ENCODE results near the gene NDUFB5.
A peak's percentile ranks its signal among the peaks of the same experiment; 100 is the strongest.

NDUFB5 gene

DNA sequence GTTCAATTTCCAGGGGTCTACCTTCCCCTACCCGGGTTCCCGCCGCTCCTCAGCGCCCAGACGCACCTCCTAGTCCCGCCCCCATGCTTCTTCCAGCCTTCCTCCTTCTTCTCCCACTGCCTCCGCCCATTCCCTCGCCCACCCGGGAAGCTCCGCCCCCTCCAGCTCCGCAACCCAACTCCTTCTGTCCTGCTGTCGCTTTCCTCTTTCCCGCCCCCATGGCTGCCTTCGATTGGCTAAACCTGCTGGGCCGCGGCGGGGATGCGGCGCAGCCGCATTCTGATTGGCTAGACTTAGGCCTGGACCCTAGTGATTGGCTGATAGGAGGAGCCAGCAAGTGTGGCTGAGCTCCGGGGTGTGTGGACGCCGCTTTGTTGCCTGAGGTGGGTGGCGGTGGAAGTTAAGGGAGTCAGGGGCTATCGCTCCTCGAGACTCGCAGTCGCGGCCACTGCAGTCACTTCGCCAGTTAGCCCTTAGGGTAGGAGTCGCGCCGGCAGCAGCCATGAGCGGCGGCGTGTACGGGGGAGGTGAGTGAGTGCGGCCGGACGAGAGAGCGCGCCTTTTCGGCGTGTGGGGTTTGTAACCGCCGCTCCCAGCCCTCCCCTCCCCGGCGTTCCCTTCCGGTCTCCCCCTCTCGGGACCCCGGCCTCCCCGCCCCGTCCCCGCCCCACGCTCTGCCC is 41.9 kb upstream of the NDUFB5 start, which contains the start of gene ACTL6A:
Gene ACTL6A (plus strand): TSS at position 336 of the 680 bp plus-strand sequence. CDS start 167 bp downstream, at position 503.
- H3F3A ChIP-seq (ENCODE audit: insufficient read depth), result no peaks in the 10 kb centered on the region; the same call in 1 of the 2 replicates
- H3K4me2 ChIP-seq (ENCODE audit: low read depth, low read length, poor library complexity, severe bottlenecking), result peak within 1 kb of the TSS; percentile 96
- peaks cover 46% of the 10 kb centered on the region for H3K79me2 ChIP-seq (ENCODE audit: insufficient read depth, low read length)
- H3K9ac ChIP-seq (ENCODE audit: low read length), result peak within 1 kb of the TSS; percentile 93
- H3K4me3 ChIP-seq (ENCODE audit: insufficient read depth, low read length, poor library complexity, severe bottlenecking), result peak within 1 kb of the TSS; percentile 86
- no peaks in the 10 kb centered on the region for H3K9me3 ChIP-seq (ENCODE audit: insufficient read depth, low read length)
- no peaks in the 10 kb centered on the region for H4K20me1 ChIP-seq (ENCODE audit: low read depth, low read length)
- no peaks in the 10 kb centered on the region for H3K9me2 ChIP-seq (replicated peaks; ENCODE audit: insufficient read depth, low read length)
- H3K27ac ChIP-seq (ENCODE audit: low read depth, low read length), result peak within 1 kb of the TSS; percentile 80
- H3K36me3 ChIP-seq (ENCODE audit: low read length), result no peaks in the 10 kb centered on the region
- H3K27me3 ChIP-seq (ENCODE audit: low read length), result no peaks in the 10 kb centered on the region
- H2AFZ ChIP-seq (ENCODE audit: low read depth, low read length, severe bottlenecking), result peak within 1 kb of the TSS; percentile 84
- TF ChIP-seq EZH2phosphoT487 (conservative IDR thresholded peaks at IDR 0.05; ENCODE audit: low read length), result no peak

DNA sequence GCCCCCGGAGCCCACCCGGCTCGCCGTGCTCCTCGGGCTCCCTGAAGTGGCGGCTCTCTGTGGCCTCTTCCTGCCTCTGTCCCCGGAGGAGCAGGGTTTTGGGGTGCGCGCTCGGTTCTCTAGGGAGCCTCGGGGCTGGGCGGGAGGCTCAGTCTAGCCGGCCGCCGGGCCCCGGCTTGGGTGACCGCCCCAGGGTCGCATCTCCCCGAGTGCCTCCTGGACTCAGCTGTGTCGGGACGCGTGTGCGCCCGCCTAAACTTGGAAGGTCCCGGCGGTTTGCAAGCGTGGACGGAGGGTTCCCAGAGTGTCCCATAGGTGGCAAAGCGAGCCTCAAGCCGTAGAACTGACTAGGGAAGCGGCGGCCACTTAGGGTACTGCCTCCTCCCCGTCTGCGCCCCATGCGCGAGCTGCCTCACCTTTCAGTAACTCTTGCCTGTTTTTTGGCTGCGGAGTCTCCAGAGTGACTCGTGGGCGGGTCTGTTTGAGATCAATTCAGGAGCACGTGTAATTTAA is 41.3 kb upstream of the NDUFB5 start:
- TF ChIP-seq EZH2phosphoT487 (conservative IDR thresholded peaks at IDR 0.05; ENCODE audit: low read length), result no peak
- TF ChIP-seq, protein P1, sequence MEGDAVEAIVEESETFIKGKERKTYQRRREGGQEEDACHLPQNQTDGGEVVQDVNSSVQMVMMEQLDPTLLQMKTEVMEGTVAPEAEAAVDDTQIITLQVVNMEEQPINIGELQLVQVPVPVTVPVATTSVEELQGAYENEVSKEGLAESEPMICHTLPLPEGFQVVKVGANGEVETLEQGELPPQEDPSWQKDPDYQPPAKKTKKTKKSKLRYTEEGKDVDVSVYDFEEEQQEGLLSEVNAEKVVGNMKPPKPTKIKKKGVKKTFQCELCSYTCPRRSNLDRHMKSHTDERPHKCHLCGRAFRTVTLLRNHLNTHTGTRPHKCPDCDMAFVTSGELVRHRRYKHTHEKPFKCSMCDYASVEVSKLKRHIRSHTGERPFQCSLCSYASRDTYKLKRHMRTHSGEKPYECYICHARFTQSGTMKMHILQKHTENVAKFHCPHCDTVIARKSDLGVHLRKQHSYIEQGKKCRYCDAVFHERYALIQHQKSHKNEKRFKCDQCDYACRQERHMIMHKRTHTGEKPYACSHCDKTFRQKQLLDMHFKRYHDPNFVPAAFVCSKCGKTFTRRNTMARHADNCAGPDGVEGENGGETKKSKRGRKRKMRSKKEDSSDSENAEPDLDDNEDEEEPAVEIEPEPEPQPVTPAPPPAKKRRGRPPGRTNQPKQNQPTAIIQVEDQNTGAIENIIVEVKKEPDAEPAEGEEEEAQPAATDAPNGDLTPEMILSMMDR (IDR thresholded peaks at IDR 0.05; ENCODE audit: insufficient read depth, low read length, poor library complexity, severe bottlenecking), result no peak
- Histone ChIP-seq H4K20me1 (ENCODE audit: low read depth, low read length) (no peaks in the 10 kb centered on the region), H3K27ac (ENCODE audit: low read depth, low read length) (peak overlapping the region; percentile 80), H3K4me3 (ENCODE audit: insufficient read depth, low read length, poor library complexity, severe bottlenecking) (peak overlapping the region; percentile 86), H3K36me3 (ENCODE audit: low read length) (no peaks in the 10 kb centered on the region), H3K9ac (ENCODE audit: low read length) (peak overlapping the region; percentile 93), H3K9me3 (ENCODE audit: insufficient read depth, low read length) (no peaks in the 10 kb centered on the region), H3K79me2 (ENCODE audit: insufficient read depth, low read length) (peaks cover 52% of the 10 kb centered on the region), H2AFZ (ENCODE audit: low read depth, low read length, severe bottlenecking) (peak overlapping the region; percentile 50), H3K9me2 (replicated peaks; ENCODE audit: insufficient read depth, low read length) (no peaks in the 10 kb centered on the region), H3K27me3 (ENCODE audit: low read length) (no peaks in the 10 kb centered on the region), H3K4me2 (ENCODE audit: low read depth, low read length, poor library complexity, severe bottlenecking) (peak overlapping the region; percentile 86), H3F3A (ENCODE audit: insufficient read depth) (no peaks in the 10 kb centered on the region; the same call in 1 of the 2 replicates)

DNA sequence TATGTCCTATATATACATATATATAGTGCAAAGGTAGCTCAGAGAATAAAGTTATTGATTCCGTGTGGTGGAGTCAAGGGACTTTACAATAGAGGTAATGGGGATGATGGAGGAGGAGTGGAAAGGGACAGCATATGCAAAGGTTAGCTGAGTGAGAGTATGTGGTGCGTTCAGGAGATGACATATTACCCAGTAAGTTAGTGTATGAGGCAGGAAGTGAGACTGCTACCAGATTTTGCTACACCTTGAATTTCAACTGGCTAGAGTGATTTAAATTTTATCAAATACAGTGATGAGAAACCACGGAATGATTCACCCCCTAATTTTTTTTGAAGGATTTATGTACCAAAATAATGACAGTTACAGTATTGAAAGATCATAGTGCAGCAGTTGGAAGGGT is 39.1 kb upstream of the NDUFB5 start:
- peak overlapping the region; percentile 27 for H3K4me2 ChIP-seq (ENCODE audit: low read depth, low read length, poor library complexity, severe bottlenecking)
- H2AFZ ChIP-seq (ENCODE audit: low read depth, low read length, severe bottlenecking), result no peak overlapping the region
- H3K27ac ChIP-seq (ENCODE audit: low read depth, low read length), result no peak overlapping the region
- no peaks in the 10 kb centered on the region for H3K27me3 ChIP-seq (ENCODE audit: low read length)
- H3F3A ChIP-seq (ENCODE audit: insufficient read depth), result no peaks in the 10 kb centered on the region; the same call in 1 of the 2 replicates
- TF ChIP-seq EZH2phosphoT487 (conservative IDR thresholded peaks at IDR 0.05; ENCODE audit: low read length), result no peak
- TF ChIP-seq, protein P1 (IDR thresholded peaks at IDR 0.05; ENCODE audit: insufficient read depth, low read length, poor library complexity, severe bottlenecking), result no peak
- H4K20me1 ChIP-seq (ENCODE audit: low read depth, low read length), result 0 out of 2 replicates have a peak, but pooled peaks cover 3% of the 10 kb centered on the region
- H3K79me2 ChIP-seq (ENCODE audit: insufficient read depth, low read length), result peaks cover 70% of the 10 kb centered on the region
- no peak overlapping the region for H3K4me3 ChIP-seq (ENCODE audit: insufficient read depth, low read length, poor library complexity, severe bottlenecking)
- H3K9ac ChIP-seq (ENCODE audit: low read length), result no peak overlapping the region
- no peaks in the 10 kb centered on the region for H3K9me2 ChIP-seq (replicated peaks; ENCODE audit: insufficient read depth, low read length)
- H3K9me3 ChIP-seq (ENCODE audit: insufficient read depth, low read length), result no peaks in the 10 kb centered on the region
- H3K36me3 ChIP-seq (ENCODE audit: low read length), result peaks cover 9% of the 10 kb centered on the region

DNA sequence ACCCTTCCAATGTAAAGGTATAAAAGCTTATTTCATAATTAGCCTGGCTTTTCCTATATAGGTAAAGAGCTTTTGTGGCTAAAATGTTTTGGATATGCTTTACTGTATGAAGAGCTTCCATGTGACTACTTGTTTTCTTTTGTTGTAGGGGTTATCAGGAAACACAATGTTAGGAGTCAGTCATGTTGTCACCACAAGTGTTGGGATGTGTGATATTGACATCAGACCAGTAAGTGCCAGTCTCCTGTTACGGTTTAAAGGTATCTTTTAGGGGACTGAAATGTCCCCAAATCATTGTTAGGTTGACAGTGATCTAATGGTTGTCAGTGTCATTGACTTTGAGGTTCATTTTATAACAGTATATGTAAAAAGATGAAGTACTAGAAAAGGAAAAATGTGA is 23.6 kb upstream of the NDUFB5 start:
- Histone ChIP-seq H3K36me3 (ENCODE audit: low read length) (peaks cover 57% of the 10 kb centered on the region), H3K9me3 (ENCODE audit: insufficient read depth, low read length) (no peaks in the 10 kb centered on the region), H3K27me3 (ENCODE audit: low read length) (no peaks in the 10 kb centered on the region), H3K9me2 (replicated peaks; ENCODE audit: insufficient read depth, low read length) (no peaks in the 10 kb centered on the region), H3K9ac (ENCODE audit: low read length) (no peak overlapping the region), H3F3A (ENCODE audit: insufficient read depth) (peaks cover 8% of the 10 kb centered on the region), H3K27ac (ENCODE audit: low read depth, low read length) (no peak overlapping the region), H4K20me1 (ENCODE audit: low read depth, low read length) (no peaks in the 10 kb centered on the region), H3K79me2 (ENCODE audit: insufficient read depth, low read length) (no peaks in the 10 kb centered on the region), H2AFZ (ENCODE audit: low read depth, low read length, severe bottlenecking) (no peak overlapping the region), H3K4me3 (ENCODE audit: insufficient read depth, low read length, poor library complexity, severe bottlenecking) (no peak overlapping the region), H3K4me2 (ENCODE audit: low read depth, low read length, poor library complexity, severe bottlenecking) (no peak overlapping the region)
- no peak for TF ChIP-seq EZH2phosphoT487 (conservative IDR thresholded peaks at IDR 0.05; ENCODE audit: low read length)
- TF ChIP-seq, protein P1 (IDR thresholded peaks at IDR 0.05; ENCODE audit: insufficient read depth, low read length, poor library complexity, severe bottlenecking), result no peak
